Left ventricle myocardium inferior (tissue), 1 donor: ENCODE measurements around the gene PTPRT. TPM values are rescaled to one million over a fixed set of nuclear protein-coding genes. Genes with fewer than 3 reads are reported as not detected.
A peak's percentile ranks its signal among the peaks of the same experiment; 100 is the strongest.

Source experiments
- DNase-seq: peaks from one replicate; pipeline ENCODE4 v3.0.0-alpha.2; 2020
- H3K27ac ChIP-seq: fragments of 200-600 bp; replicated peaks from 2 replicates; pipeline ENCODE4 v1.8.0; 2021
- H3K27me3 ChIP-seq: fragments of 200-600 bp; 2 replicates; pipeline ENCODE4 v1.8.0; 2021; ENCODE audit warnings: low read depth
- H3K36me3 ChIP-seq: fragments of 200-600 bp; 2 replicates; pipeline ENCODE4 v1.8.0; 2021
- H3K4me1 ChIP-seq: fragments of 200-600 bp; 2 replicates; pipeline ENCODE4 v1.8.0; 2021
- H3K4me3 ChIP-seq: fragments of 200-600 bp; 2 replicates; pipeline ENCODE4 v1.8.0; 2021; ENCODE audit warnings: mild to moderate bottlenecking, moderate library complexity
- H3K9me3 ChIP-seq: fragments of 200-600 bp; replicated peaks from 2 replicates; pipeline ENCODE4 v1.8.0; 2021
- intact Hi-C: fragments of 100-400 bp; cut with micrococcal nuclease; formaldehyde crosslinking; loops from one replicate; pipeline ENCODE4 v1.11.0; 2022
- total RNA-seq: library from RNA; stranded (reverse); fragmentation: NEBNext Ultra II Directional; extraction: Animal tissue kit (Norgen Biotek cat#: 25700); gene quantifications from one replicate; pipeline ENCODE4 v1.2.1, GENCODE V29; 2021
- TF ChIP-seq, protein P1 (sequence below): fragments of 200-600 bp; IDR thresholded peaks from 2 replicates; pipeline ENCODE4 v1.8.0; 2021; ENCODE audit warnings: antibody characterized with exemption, mild to moderate bottlenecking, borderline replicate concordance
- donor health status: DM: no; HTN: yes; CAD: no; lungs with severe emphysema.

The PTPRT gene
- total RNA-seq, 1 donor from 2014 or later: 0.08 TPM

GRCh38 chr20:42530855-42531448, 658.8 kb downstream of the PTPRT start:
- no peak for DNase-seq
- Histone ChIP-seq H3K4me3 (no peak overlapping the region), H3K27me3 (peaks cover 4% of the 10 kb centered on the region), H3K36me3 (no peaks in the 10 kb centered on the region), H3K9me3 (no peaks in the 10 kb centered on the region), H3K27ac (no peak overlapping the region), H3K4me1 (no peaks in the 10 kb centered on the region)
- TF ChIP-seq, protein P1, sequence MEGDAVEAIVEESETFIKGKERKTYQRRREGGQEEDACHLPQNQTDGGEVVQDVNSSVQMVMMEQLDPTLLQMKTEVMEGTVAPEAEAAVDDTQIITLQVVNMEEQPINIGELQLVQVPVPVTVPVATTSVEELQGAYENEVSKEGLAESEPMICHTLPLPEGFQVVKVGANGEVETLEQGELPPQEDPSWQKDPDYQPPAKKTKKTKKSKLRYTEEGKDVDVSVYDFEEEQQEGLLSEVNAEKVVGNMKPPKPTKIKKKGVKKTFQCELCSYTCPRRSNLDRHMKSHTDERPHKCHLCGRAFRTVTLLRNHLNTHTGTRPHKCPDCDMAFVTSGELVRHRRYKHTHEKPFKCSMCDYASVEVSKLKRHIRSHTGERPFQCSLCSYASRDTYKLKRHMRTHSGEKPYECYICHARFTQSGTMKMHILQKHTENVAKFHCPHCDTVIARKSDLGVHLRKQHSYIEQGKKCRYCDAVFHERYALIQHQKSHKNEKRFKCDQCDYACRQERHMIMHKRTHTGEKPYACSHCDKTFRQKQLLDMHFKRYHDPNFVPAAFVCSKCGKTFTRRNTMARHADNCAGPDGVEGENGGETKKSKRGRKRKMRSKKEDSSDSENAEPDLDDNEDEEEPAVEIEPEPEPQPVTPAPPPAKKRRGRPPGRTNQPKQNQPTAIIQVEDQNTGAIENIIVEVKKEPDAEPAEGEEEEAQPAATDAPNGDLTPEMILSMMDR: peak; percentile 77
- intact Hi-C loops: loop anchor here (5.0 kb wide), 1 partner anchor 329 kb away; no protein-coding TSS in a partner anchor

DNA sequence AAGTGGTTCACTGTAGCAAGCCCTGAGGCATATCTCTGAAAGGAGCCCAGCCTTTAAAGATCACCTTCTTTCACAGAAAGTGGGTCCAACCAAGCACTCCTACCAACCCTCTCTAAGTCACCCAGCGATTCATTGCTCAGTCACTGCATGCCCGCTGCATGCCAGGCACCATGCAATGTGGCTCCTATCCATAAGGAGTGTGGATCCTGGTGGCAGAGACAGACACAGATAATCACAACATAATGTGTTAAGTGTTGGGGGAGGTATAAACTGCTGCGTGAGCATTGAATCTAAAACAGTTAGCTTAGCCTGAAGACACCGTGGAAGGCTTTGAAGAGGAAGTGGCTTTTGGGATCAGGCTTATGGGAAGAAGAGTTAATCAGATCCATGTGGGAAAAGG, 659.5 kb downstream of the PTPRT start:
- intact Hi-C loops: loop anchor here (5.0 kb wide), 1 partner anchor 328 kb away; no protein-coding TSS in a partner anchor
- Histone ChIP-seq H3K27me3 (peaks cover 4% of the 10 kb centered on the region), H3K36me3 (no peaks in the 10 kb centered on the region), H3K27ac (no peak overlapping the region), H3K4me1 (no peaks in the 10 kb centered on the region), H3K4me3 (no peak overlapping the region), H3K9me3 (no peaks in the 10 kb centered on the region)
- TF ChIP-seq, protein P1: no peak
- DNase-seq: no peak

DNA sequence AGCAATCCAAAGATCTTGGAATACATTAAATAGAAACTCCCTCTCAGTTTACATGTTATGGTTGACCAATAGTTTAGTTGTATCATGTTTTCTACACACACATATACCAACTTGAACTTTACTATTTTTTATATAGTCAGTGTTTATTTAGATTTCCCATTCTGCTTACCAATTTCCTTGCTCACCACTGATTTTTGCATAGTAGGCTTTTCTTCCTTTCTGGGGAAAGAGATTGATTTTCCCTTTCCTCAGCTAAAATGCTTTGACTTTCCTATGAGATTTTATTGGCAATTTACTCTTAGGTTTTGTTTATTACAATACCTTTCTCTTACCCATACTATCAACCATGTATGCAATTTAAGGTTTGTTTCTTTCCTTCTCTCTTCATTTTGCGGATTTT, 665.6 kb downstream of the PTPRT start:
- Histone ChIP-seq H3K9me3 (peaks cover 18% of the 10 kb centered on the region), H3K36me3 (no peaks in the 10 kb centered on the region), H3K4me3 (no peak overlapping the region), H3K4me1 (no peaks in the 10 kb centered on the region), H3K27me3 (no peaks in the 10 kb centered on the region), H3K27ac (no peak overlapping the region)
- intact Hi-C loops: loop anchor here (2.0 kb wide), 1 partner anchor 29 kb away; no protein-coding TSS in a partner anchor
- DNase-seq: no peak
- TF ChIP-seq, protein P1: no peak

- Histone ChIP-seq H3K4me3 (no peak overlapping the region), H3K36me3 (no peaks in the 10 kb centered on the region), H3K9me3 (peaks cover 26% of the 10 kb centered on the region), H3K4me1 (no peaks in the 10 kb centered on the region), H3K27ac (no peak overlapping the region), H3K27me3 (no peaks in the 10 kb centered on the region)
- DNase-seq: no peak
- intact Hi-C loops: no loop called here
- TF ChIP-seq, protein P1: no peak
Observed at GRCh38 chr20:42516692-42517091, 673.0 kb downstream of the PTPRT start.

DNA sequence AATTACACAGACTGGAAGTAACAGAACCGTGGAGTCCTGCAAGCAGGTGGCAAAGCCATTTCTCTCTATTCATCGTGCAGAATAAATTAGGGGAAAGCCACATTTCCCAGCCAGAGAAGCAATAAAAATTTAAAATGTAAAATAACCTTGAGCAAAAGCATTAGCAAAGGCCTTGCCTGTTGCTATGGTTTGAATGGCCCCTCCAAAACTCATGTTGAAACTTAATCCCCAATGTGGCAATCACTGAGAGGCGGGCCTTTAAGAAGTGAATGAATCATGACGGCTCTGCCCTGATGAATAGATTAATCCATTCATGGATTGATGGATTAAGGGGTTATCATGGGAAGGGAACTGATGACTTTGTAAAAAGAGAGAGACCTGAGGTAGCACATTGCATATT, 679.0 kb downstream of the PTPRT start:
- no peaks in the 10 kb centered on the region for H3K9me3 ChIP-seq
- H3K36me3 ChIP-seq: no peaks in the 10 kb centered on the region
- TF ChIP-seq, protein P1: no peak
- no peaks in the 10 kb centered on the region for H3K27me3 ChIP-seq
- DNase-seq: no peak
- H3K4me1 ChIP-seq: no peaks in the 10 kb centered on the region
- no peak overlapping the region for H3K4me3 ChIP-seq
- intact Hi-C loops: no loop called here
- H3K27ac ChIP-seq: no peak overlapping the region
